ENCODE measurements around the gene CTIF.
"Not testable (repeated sequence)": the region's sequence is repeated elsewhere in the genome, so short reads cannot be mapped to it uniquely, and the experiment has no call there.

Gene CTIF

DNA sequence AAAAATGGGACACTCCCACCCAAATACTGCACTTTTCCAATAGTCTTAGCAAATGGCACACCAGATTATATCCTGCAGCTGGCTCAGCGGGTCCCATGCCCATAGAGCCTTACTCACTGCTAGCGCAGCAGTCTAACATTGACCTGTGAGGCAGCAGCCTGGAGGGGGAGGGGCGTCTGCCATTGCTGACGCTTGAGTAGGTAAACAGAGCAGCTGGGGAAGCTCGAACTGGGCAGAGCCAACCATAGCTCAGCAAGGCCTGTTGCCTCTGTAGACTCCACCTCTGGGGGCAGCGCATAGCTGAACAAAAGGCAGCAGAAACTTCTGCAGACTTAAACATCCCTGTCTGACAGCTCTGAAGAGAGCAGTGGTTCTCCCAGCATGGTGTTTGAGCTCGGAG is 110.4 kb downstream of the CTIF start:
- no peak for DNase-seq

GRCh38 chr18:48654591-48654990 is 115.8 kb downstream of the CTIF start:
- not testable (repeated sequence) for DNase-seq

DNA sequence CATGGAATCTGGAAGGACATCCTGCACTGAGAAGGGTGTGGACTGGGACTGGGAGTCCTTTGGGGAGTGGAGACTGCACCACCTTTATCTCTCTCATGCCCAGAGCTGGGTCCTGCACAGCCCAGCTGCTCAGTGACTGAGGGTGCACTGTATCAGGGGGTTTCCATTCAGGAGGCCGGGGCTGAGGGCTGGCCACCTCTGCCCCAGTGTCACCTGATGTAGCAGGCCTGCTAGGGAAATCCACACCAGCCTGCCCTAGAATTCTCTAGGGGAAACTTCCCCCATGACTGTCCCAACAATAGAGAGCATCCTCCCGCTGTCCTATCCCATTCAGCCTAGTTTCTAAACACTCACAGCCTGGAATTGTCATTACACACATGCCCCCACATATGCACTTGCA is 116.7 kb downstream of the CTIF start:
- DNase-seq: no peak

DNA sequence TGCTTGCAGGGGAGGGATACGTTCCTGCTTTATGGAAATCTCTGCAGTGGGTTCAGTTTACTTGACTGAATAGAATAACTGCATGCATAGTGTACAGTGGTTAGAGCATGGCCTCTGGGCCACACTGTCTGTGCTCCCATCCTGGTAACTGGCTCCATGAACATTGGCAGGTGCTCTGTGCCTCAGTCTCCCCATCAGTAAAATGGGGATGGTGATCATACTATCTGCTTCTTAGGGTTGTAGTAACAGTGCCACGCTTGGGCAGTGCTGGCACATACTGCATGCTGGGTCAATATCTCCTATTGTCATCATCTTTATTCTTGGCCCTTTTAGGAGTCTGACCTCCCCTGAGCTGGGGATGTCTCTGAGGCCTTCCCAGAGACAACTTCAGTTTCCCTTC is 117.3 kb downstream of the CTIF start:
- no peak for DNase-seq

DNA sequence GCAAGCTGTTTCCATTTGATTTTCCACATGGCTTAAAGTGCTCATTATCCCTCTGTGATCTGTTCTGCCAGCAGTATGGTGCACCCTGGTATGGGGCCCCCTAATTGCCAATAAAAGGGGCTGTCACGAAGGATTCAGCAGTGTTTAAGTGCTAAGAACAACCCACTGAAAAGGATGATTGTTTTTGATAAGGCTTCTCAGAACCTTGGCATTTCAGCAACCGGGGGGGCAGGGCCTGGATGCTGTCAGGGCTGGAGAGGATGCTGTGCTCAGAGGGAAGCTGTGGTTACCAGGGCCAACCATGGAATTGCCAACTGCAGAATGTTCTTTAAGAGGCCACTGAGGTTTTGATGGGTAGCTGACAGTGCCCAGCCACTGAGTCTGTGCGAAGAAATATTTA is 117.8 kb downstream of the CTIF start:
- DNase-seq: no peak

DNA sequence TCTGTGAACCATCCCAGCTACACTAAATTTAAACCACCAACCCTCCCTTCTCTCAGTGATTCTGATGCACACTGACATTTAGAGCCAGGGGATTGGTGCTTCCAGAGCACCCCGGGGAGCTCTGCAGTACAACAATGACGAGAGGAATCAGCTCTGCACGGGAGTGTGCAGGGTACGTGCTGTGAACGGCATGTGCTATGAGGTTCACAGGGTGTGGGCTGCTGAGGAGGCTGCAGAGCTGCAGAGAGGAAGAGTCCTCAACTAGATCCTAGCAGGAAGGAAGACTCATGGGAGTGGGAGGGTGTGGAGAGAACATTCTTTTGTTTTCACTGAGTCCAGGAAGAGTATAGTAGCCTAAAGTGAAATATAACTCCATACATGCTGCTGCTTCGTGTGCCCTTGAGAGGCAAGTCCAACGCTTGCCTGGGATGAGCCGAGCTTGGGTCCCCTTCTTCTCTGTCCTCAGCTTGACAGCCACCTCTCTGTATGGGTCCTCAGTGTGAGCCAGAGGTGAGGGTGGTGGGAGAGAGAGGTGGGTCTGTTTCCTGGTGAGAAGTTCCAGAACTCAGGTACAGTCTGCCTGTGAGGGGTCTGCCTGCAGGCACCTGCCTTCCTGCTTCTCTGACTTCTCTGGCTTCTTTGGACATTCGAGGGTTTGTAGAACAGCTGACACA is 118.8 kb downstream of the CTIF start:
- no peak for DNase-seq

- DNase-seq: no peak
Measured at GRCh38 chr18:48658721-48659120, 119.9 kb downstream of the CTIF start.

DNA sequence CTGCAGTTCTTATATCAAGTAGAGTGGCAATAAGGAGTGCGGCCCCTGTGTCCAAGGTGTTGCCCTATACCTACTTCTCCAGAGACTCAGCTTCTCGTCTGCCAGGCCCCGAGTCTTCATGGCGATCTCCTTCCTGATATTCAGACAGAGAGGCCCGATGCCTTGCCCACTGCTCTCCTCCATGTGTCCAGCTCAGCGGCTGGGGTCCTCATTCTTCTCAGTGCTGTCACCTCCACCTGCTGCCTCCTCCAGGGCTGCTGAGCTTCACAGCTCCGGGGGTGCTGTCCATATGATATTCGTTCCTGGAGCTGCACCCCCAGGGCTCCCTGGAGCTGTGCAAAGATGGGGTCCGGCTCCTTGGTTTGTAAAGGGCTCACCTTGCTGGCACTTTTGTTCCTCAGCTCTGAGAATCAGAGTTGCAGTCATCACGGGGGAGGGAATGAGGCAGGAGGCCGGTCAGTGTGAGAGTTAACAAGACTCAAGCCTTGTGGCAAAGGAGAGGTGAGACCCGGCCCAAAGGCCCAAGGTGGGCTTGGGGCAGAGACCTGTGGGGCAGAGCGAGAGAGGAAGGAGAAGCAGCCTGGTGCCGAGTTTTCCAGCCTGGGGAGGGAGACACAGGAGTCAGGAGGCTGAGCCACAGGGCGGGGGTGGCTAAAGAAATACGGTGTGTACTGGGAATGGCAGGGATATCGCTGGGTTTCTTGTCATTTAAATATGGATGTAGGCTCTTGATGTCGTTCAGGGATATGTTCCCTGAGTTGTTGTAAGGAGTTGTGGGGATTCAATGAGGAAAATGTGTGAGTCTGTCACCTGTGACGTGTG is 120.6 kb downstream of the CTIF start:
- DNase-seq: no peak

GRCh38 chr18:48660346-48661228 is 121.8 kb downstream of the CTIF start:
- DNase-seq: no peak

DNA sequence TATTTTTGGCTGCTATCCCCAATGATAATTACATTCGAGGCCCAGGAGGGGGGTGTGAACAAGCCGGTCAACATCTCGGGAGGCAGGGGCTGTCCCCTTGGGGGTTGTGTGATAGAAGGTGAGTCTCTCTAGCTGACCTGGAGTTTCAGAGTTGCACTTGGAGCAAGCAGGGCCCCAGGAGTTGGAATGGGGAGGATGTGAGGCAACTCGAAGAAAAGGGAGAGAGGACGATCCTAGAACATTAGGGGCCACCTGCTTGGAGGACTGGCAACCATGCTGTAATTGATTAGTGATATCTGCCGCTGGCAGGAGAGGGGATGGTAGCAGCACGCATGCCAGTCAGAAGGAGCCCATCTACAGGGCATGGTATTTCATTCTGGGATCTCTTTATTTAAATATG is 122.6 kb downstream of the CTIF start:
- no peak for DNase-seq

DNA sequence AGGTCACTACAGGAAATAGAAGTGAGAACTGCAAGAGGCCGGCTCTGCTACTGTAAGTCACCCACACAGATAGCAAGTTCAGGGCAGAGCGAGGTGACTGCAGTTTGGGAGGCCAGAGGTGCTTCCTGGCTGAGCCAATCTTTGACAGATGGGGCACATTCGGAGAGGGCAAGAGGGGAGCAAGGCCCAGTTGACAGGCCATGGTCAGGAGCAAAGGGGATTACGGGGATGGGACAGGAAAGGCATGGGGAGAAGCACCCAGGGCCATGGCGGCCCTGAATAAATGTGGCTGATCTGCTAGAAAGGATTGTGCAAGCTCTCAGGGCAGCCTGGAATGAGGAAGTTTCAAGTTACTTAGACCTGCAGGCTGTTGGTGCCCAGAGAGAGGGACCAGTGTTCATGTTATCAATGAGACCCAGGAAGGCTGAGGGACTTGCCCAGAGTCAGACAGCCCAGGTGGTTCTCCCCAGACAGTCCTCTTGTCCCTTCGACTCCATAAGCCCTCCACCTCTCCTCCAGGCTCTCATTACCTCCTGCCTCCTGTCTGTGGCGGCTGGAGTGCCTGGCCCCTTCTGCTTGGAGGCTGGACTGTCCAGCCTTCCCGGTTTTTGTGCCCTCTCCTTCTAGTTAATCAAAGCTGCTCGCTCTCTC is 123.3 kb downstream of the CTIF start:
- no peak for DNase-seq

DNA sequence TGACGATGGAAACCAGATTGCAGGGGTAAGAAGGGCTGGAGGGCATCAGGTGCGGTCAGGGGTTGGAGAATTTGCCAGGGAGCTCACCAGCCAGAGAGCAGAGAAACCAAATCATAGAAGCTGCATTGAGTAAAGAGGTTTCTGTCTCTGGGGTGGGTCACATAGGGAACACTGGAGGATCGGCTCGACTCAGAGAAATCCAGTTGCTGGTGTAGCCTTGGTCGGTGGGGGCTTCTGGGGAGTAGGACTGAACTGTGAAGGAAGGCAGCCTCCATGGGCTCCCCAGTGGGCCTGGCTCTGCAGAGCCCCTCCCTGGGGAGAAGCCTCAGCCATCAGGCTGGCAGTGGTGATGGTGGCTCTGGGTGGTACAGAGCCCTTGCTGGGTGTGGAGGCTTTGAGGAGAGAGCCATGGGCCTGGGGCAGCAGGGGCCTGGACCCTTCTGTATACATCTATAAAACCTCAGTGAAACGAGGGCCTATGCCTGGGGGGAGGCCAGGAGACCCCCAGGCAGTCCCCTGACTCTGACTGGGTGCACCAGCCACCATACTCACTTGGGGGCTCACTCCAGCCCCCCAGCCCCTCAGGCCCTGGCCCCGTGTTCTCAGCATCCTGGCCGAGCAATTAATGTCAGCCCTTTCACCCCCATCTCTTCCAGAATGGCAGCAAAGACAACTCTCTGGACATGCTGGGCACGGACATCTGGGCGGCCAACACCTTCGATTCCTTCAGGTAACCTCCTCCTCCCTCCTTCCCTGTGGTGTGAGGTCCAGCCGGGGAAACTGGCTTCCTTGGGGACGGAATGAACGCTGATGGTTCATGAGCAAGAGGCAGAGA is 124.5 kb downstream of the CTIF start:
- no peak for DNase-seq

- DNase-seq: peak; percentile 6
Measured at GRCh38 chr18:48663931-48664847, 125.4 kb downstream of the CTIF start.

- no peak for DNase-seq
Measured at GRCh38 chr18:48665654-48666053, 126.8 kb downstream of the CTIF start.

DNA sequence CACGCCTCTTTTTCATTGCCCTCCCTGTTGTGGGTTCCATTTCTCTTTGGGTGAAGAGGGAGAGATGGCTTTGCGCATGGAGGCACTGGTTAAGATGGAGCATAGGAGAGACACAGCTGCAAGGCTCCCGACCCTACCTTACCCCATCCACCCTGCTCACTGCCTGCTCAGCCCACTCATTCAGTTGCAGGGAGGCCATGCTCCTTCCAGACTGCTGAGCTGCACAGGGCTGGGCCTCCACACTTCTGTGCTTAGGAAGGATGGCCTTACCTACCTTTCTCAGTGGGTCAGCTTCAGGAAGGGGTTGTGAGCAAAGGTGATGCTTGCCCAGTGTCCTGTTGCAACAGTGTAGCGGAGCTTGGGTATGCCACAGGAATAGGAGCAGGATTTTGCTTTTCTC is 127.8 kb downstream of the CTIF start:
- no peak for DNase-seq

DNA sequence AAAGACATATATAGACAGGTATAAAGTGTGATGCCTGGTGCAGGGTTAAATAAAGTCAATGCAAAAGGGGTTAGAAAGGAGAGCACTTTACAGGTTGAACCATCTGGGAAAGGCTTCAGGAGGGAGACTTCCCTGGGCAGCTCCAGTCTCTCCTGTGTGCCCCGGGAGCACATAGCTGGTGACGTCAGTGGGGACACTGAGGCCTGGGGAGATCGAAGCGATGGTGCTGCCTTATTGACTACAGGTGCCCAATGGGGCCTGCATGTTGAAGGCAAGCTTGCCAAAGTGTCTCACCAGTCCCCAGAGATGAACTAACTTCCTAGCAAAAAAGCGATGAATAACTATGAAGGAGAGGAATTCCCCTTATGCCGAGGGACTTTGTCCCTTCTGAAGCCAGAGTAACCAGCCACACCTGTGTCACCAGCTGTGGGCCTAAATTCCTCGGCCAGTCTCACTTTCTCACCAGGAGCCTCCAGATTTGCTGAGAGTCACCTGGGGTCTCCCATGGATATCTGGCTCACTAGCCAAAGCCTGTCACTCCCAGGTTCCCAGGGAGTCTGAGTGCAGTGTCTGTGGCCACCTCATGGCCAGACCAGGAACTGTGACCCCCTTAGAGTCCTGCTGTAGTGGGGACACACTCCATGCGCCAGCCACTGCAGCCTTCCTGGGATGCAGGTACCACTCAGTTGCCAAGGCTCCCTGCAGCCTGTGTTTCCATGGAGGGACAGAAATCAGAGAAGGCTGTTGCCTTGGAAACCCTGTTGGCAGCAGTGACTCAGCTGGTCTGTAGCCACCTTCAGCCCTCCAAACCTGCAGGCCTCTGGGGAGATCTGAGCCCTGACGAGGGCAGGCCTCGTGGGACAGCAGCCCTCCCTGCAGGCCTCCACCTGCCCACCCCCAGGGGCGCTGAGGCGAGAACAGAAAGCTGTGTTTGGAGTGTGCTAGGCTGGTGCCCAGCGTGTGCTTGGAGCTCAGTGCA is 128.7 kb downstream of the CTIF start:
- no peak for DNase-seq

DNA sequence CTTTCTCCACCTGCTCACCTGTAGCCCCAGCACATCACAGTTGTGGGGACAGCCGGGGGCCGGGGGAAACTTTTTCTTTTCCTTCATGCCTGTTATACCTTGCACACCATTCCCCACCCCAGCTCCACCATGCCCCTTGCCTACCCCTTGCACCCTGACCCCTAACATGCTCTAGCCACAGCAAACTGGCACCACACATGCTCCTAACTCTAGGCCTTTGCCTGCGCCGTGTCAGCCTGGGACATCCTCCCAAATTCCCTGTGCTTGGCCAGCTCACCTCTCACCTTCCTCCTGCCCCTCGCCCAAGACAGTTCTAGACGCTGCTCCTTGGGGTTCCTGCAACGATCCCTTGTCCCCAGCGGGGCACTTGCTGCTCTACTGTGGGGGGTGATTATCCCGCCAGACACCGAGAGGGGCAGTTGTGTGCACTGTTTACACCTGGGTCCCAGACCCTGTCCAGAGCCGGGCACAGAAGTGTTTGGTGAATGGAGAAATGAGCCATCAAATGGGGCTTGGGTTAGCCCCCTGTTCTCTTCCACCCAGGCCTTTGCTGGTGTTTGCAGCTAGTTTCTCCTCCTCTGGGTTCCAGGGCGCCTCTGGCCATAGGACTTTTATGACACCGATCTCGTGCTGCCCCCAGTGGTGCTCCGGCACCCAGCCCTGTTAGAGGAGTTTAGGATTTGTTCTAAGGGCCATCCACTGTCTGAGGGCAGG is 129.8 kb downstream of the CTIF start:
- DNase-seq: no peak

DNA sequence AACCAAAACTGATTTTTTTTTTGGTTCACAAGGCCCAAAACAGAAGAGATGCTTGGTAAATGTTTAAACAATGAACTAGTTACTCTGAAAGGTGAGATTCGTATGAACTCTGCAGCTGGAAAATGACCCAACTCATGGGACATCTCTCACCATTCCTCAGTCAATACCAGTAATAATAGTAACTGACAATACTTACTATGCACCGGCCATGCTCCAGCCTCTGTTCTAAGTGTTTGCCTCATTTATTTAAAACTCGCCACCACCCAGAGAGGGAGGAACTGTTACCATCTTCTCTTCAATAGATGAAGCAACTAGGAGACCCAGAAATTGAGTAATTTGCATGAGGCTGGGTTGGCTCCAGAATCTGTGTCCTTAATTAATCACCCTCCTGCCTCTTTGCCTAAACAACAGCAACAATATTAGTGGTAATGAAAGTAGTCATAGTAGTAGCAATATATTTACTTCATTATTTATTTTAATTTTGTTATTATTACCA is 130.4 kb downstream of the CTIF start:
- no peak for DNase-seq

Data from NCI-H526 treated with DMSO at 0.1 percent for 48 hours (cell line).